HCT116 (cell line): ENCODE results near the gene OR6N2. TPM values are rescaled to one million over a fixed set of nuclear protein-coding genes. Genes with fewer than 3 reads are reported as not detected.

Experiments used
- ATAC-seq: fragments of 200-7000 bp; cut with Tn5 transposase; 2 replicates; pipeline ENCODE4 v1.9.1; 2020; ENCODE audit warnings: mild to moderate bottlenecking, moderate library complexity
- BruUV-seq: library from RNA; stranded (reverse); fragments of 400-500 nt; replicated peaks from 2 replicates; lab custom pipeline; 2021; lab: Mats Ljungman, UMichigan
- CTCF ChIA-PET: fragments of 300-600 bp; sonication (Branson Sonifier 250); formaldehyde crosslinking; loops from one replicate; lab custom pipeline; 2021; ENCODE audit warnings: antibody characterized with exemption; lab: Charles Lee
- POLR2A ChIA-PET: fragments of 300-600, 350-600 bp; sonication (Branson Sonifier 250); formaldehyde crosslinking; loops from one replicate; lab custom pipeline; 2021; ENCODE audit warnings: antibody characterized with exemption; lab: Charles Lee
- RAD21 ChIA-PET, 2 experiments: fragments of 300-600 bp; sonication (Branson Sonifier 250); formaldehyde crosslinking; loops; one replicate each; lab custom pipeline; 2023; ENCODE audit warnings: low total read pairs in 2 of 2; ENCODE audit not compliant: uncharacterized antibody in 2 of 2, unreplicated experiment in 2 of 2, low non-redundant PET in 1 of 2; lab: Charles Lee
- DNase-seq: peaks from one replicate; pipeline ENCODE4 v3.0.0-alpha.2; 2010; ENCODE audit warnings: low read depth, low spot score
- H2AFZ ChIP-seq: fragments of 200-600 bp; shearing (Covaris generic), sonication (generic); 2 replicates; pipeline ENCODE4 v1.6.1; 2017; ENCODE audit warnings: low read depth, mixed run types, mixed read lengths, antibody characterized with exemption, low read length; ENCODE audit not compliant: poor library complexity, severe bottlenecking
- H3K27ac ChIP-seq: 2 replicates; pipeline ENCODE4 v1.5.1; 2012; ENCODE audit warnings: low read depth, low read length
- H3K27me3 ChIP-seq: fragments of 200-600 bp; sonication (generic); 2 replicates; pipeline ENCODE4 v1.6.1; 2016; ENCODE audit warnings: mixed run types, low read length, mixed read lengths; ENCODE audit not compliant: insufficient read depth
- H3K36me3 ChIP-seq, 2 experiments: fragments of 200-500 bp in 1 of 2; fragments of 200-600 bp in 1 of 2; sonication (Bioruptor generic) in 1 of 2; sonication (generic) in 1 of 2; 2 replicates each; pipeline versions ENCODE4 v1.5.1 to v1.6.1; 2014 to 2016; ENCODE audit warnings: low read length in 2 of 2, inconsistent platforms in 1 of 2, mixed read lengths in 1 of 2, mixed run types in 1 of 2; ENCODE audit not compliant: insufficient read depth in 2 of 2, control insufficient read depth in 1 of 2
- H3K4me1 ChIP-seq, 2 experiments: fragments of 200-600 bp in 1 of 2; sonication (generic) in 1 of 2; 2 replicates each; pipeline versions ENCODE4 v1.5.1 to v1.6.1; 2012 to 2017; ENCODE audit warnings: low read length in 2 of 2, inconsistent platforms in 1 of 2, mild to moderate bottlenecking in 1 of 2, mixed read lengths in 1 of 2, mixed run types in 1 of 2, moderate library complexity in 1 of 2; ENCODE audit not compliant: insufficient read depth in 2 of 2, control insufficient read depth in 1 of 2
- H3K4me2 ChIP-seq: fragments of 200-600 bp; sonication (generic); 2 replicates; pipeline ENCODE4 v1.6.1; 2017; ENCODE audit warnings: mixed run types, low read length, mixed read lengths
- H3K4me3 ChIP-seq, 2 experiments: fragments of 200-600 bp in 1 of 2; sonication (generic) in 1 of 2; replicated peaks in 1 of 2; 2 replicates each; pipeline ENCODE4 v1.5.1; 2011 to 2016; ENCODE audit warnings: low read length in 2 of 2, control low read depth in 1 of 2, low read depth in 1 of 2, mild to moderate bottlenecking in 1 of 2, mixed read lengths in 1 of 2, mixed run types in 1 of 2
- H3K79me2 ChIP-seq: fragments of 200-600 bp; sonication (generic); 2 replicates; pipeline ENCODE4 v1.6.1; 2017; ENCODE audit warnings: mild to moderate bottlenecking, mixed run types, low read length, moderate library complexity, mixed read lengths; ENCODE audit not compliant: insufficient read depth
- H3K9ac ChIP-seq: fragments of 200-600 bp; sonication (generic); 2 replicates; pipeline ENCODE4 v1.6.1; 2016; ENCODE audit warnings: low read length, mixed read lengths
- H3K9me2 ChIP-seq: fragments of 200-600 bp; sonication (generic), shearing (Covaris generic); 2 replicates; pipeline ENCODE4 v1.6.1; 2017; ENCODE audit warnings: mixed run types, mild to moderate bottlenecking, moderate library complexity; ENCODE audit not compliant: insufficient read depth
- H3K9me3 ChIP-seq, 2 experiments: fragments of 200-500 bp in 1 of 2; fragments of 200-600 bp in 1 of 2; sonication (Bioruptor generic) in 1 of 2; sonication (generic) in 1 of 2; 2 replicates each; pipeline ENCODE4 v1.6.1; 2014 to 2017; ENCODE audit warnings: low read length in 2 of 2, mixed read lengths in 2 of 2, inconsistent platforms in 1 of 2, low read depth in 1 of 2, mild to moderate bottlenecking in 1 of 2, mixed run types in 1 of 2, moderate library complexity in 1 of 2; ENCODE audit not compliant: control insufficient read depth in 1 of 2, insufficient read depth in 1 of 2
- H4K20me1 ChIP-seq: fragments of 200-600 bp; sonication (generic), shearing (Covaris generic); 2 replicates; pipeline ENCODE4 v1.6.1; 2017; ENCODE audit warnings: mixed run types, mild to moderate bottlenecking, moderate library complexity; ENCODE audit not compliant: insufficient read depth
- CBX3 ChIP-seq: IDR thresholded peaks from 2 replicates; pipeline ENCODE4 v1.6.1; 2012; ENCODE audit warnings: low read depth
- CEBPB ChIP-seq: IDR thresholded peaks from 2 replicates; pipeline ENCODE4 v1.6.1; 2012; ENCODE audit warnings: low read depth
- EGR1 ChIP-seq: IDR thresholded peaks from 2 replicates; pipeline ENCODE4 v1.6.1; 2012; ENCODE audit warnings: low read depth
- ELF1 ChIP-seq: IDR thresholded peaks from 2 replicates; pipeline ENCODE4 v1.6.1; 2012; ENCODE audit warnings: low read depth, borderline replicate concordance
- EZH2phosphoT487 ChIP-seq: fragments of 200-600 bp; IDR thresholded peaks from 2 replicates; pipeline ENCODE4 v1.6.1; 2018; ENCODE audit warnings: antibody characterized with exemption, borderline replicate concordance
- JUND ChIP-seq: IDR thresholded peaks from 2 replicates; pipeline ENCODE4 v1.6.1; 2012
- POLR2A ChIP-seq: IDR thresholded peaks from 2 replicates; pipeline ENCODE4 v1.7.0; 2011; ENCODE audit warnings: borderline replicate concordance; ENCODE audit not compliant: insufficient read depth, insufficient read length; ENCODE audit errors: extremely low read depth
- POLR2AphosphoS5 ChIP-seq: IDR thresholded peaks from 2 replicates; pipeline ENCODE4 v1.6.1; 2011; ENCODE audit warnings: mild to moderate bottlenecking, low read depth, low read length, moderate library complexity
- TCF7L2 ChIP-seq: IDR thresholded peaks from 2 replicates; pipeline ENCODE4 v1.7.0; 2011; ENCODE audit warnings: borderline replicate concordance, inconsistent platforms; ENCODE audit not compliant: insufficient read depth, insufficient read length; ENCODE audit errors: extremely low read depth
- ZNF274 ChIP-seq: fragments of 200-500 bp; sonication (Bioruptor generic); IDR thresholded peaks from 2 replicates; pipeline ENCODE4 v1.6.1; 2014; ENCODE audit warnings: mild to moderate bottlenecking, low read depth, low read length, inconsistent platforms
- intact Hi-C: fragments of 100-400 bp; cut with micrococcal nuclease; formaldehyde crosslinking; loops from 2 replicates; pipeline ENCODE4 v1.10.0; 2022
- total RNA-seq: library from RNA; stranded (reverse); gene quantifications from one replicate; pipeline ENCODE4 v1.2.1, GENCODE V29; 2021; ENCODE audit not compliant: unreplicated experiment
- TF ChIP-seq, protein P1 (sequence below): IDR thresholded peaks from 2 replicates; pipeline ENCODE4 v1.6.1; 2012
- TF ChIP-seq, protein P2 (sequence below), 3 experiments: fragments of 200-600 bp in 1 of 3; sonication (generic) in 1 of 3; IDR thresholded peaks in 2 of 3; conservative IDR thresholded peaks in 1 of 3; 2 replicates each; pipeline ENCODE4 v1.5.1; 2012 to 2017; ENCODE audit warnings: low read depth in 2 of 3, low read length in 2 of 3, antibody characterized with exemption in 1 of 3, borderline replicate concordance in 1 of 3, control low read depth in 1 of 3, mild to moderate bottlenecking in 1 of 3, mixed read lengths in 1 of 3, mixed run types in 1 of 3, moderate library complexity in 1 of 3; ENCODE audit not compliant: insufficient read depth in 1 of 3

The OR6N2 gene
- total RNA-seq, 1 experiment from 2014 or later = not detected

- no peak for DNase-seq
- TF ChIP-seq EZH2phosphoT487 (no peak), JUND (no peak), EGR1 (no peak), ELF1 (no peak), ZNF274 (no peak), CBX3 (no peak), CEBPB (no peak), TCF7L2 (no peak), POLR2AphosphoS5 (no peak), POLR2A (no peak)
- TF ChIP-seq, protein P1, sequence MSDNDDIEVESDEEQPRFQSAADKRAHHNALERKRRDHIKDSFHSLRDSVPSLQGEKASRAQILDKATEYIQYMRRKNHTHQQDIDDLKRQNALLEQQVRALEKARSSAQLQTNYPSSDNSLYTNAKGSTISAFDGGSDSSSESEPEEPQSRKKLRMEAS = no peak
- TF ChIP-seq, protein P2, sequence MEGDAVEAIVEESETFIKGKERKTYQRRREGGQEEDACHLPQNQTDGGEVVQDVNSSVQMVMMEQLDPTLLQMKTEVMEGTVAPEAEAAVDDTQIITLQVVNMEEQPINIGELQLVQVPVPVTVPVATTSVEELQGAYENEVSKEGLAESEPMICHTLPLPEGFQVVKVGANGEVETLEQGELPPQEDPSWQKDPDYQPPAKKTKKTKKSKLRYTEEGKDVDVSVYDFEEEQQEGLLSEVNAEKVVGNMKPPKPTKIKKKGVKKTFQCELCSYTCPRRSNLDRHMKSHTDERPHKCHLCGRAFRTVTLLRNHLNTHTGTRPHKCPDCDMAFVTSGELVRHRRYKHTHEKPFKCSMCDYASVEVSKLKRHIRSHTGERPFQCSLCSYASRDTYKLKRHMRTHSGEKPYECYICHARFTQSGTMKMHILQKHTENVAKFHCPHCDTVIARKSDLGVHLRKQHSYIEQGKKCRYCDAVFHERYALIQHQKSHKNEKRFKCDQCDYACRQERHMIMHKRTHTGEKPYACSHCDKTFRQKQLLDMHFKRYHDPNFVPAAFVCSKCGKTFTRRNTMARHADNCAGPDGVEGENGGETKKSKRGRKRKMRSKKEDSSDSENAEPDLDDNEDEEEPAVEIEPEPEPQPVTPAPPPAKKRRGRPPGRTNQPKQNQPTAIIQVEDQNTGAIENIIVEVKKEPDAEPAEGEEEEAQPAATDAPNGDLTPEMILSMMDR (IDR thresholded peaks at IDR 0.05 in 2 of 3, conservative IDR thresholded peaks at IDR 0.05 in 1 of 3; ENCODE audit: borderline replicate concordance in 1 of 3, insufficient read depth in 1 of 3, low read depth in 2 of 3, low read length in 2 of 3) = no peak
- Histone ChIP-seq H3K36me3 (no peaks in the 10 kb centered on the region), H3K9me2 (no peaks in the 10 kb centered on the region), H2AFZ (no peak overlapping the region), H3K4me3 (no peak overlapping the region), H3K27ac (no peak overlapping the region), H3K79me2 (no peaks in the 10 kb centered on the region), H3K9me3 (no peaks in the 10 kb centered on the region), H3K4me1 (no peaks in the 10 kb centered on the region), H3K9ac (no peak overlapping the region), H4K20me1 (no peaks in the 10 kb centered on the region), H3K4me2 (no peak overlapping the region), H3K27me3 (no peaks in the 10 kb centered on the region)
- BruUV-seq = no TSS peak
- ATAC-seq = no peak
- intact Hi-C loops = no loop called here
- CTCF ChIA-PET = no interaction called here
- POLR2A ChIA-PET = no interaction called here
- RAD21 ChIA-PET = no interaction called here
These were observed 37.6 kb upstream of the OR6N2 start for GRCh38 chr1:158818560-158818959.
